PFSK-1 (cell line): ENCODE results near the gene ESPNL.

ENCODE experiments used
- FOXP2 ChIP-seq: optimal IDR thresholded peaks from 2 replicates; pipeline ENCODE3; 2011; ENCODE audit warnings: borderline replicate concordance, control low read depth, inconsistent platforms; ENCODE audit not compliant: insufficient read depth; ENCODE audit errors: extremely low read length, extremely low read depth
- POLR2AphosphoS5 ChIP-seq: IDR thresholded peaks from 2 replicates; pipeline ENCODE4 v1.6.1; 2012; ENCODE audit warnings: low read depth, mild to moderate bottlenecking, control low read depth, low read length, moderate library complexity
- REST ChIP-seq, 2 experiments: IDR thresholded peaks; 2 replicates each; pipeline versions ENCODE4 v1.6.1 to v1.8.0; 2011 to 2012; ENCODE audit warnings: low read depth in 2 of 2, low read length in 2 of 2, control low read depth in 1 of 2, inconsistent platforms in 1 of 2, mild to moderate bottlenecking in 1 of 2, moderate library complexity in 1 of 2; ENCODE audit not compliant: insufficient read depth in 1 of 2
- SIN3A ChIP-seq: IDR thresholded peaks from 2 replicates; pipeline ENCODE4 v1.6.1; 2012; ENCODE audit warnings: mild to moderate bottlenecking, low read length, moderate library complexity, borderline replicate concordance; ENCODE audit not compliant: insufficient read depth
- TAF1 ChIP-seq: IDR thresholded peaks from 2 replicates; pipeline ENCODE4 v1.6.1; 2012; ENCODE audit warnings: low read length, control low read depth, borderline replicate concordance; ENCODE audit not compliant: insufficient read depth

- TF ChIP-seq REST (IDR thresholded peaks at IDR 0.05; ENCODE audit: insufficient read depth in 1 of 2, low read depth in 2 of 2, low read length in 2 of 2) (no peak), TAF1 (no peak), POLR2AphosphoS5 (no peak), SIN3A (no peak), FOXP2 (no peak)
Measured at GRCh38 chr2:238167344-238167715, 67.2 kb downstream of the ESPNL start.
